Measurements from ENCODE around the gene GRM8.
"Not testable (repeated sequence)": the region's sequence is repeated elsewhere in the genome, so short reads cannot be mapped to it uniquely, and the experiment has no call there.

Gene GRM8

DNA sequence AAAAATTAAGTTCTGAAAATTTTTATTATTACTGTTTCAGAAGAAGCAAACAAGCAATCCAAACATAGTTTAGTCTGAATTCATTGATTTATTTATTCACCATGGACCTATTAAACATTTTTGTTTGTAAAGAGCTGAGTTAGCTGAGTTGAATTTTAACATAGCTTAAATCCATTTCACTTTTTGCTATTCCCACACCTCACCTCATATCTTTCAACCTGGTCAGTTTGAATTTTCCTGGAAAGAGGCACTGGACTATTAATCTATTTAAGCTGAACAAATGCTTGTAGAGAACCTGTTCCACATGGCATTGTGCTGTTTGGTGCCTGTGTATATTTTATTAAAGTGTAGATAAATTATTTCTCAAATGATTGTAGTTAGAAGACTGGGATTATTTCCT lies 344.2 kb downstream of the GRM8 start:
- DNase-seq (ENCODE audit: low spot score): not testable (repeated sequence)

DNA sequence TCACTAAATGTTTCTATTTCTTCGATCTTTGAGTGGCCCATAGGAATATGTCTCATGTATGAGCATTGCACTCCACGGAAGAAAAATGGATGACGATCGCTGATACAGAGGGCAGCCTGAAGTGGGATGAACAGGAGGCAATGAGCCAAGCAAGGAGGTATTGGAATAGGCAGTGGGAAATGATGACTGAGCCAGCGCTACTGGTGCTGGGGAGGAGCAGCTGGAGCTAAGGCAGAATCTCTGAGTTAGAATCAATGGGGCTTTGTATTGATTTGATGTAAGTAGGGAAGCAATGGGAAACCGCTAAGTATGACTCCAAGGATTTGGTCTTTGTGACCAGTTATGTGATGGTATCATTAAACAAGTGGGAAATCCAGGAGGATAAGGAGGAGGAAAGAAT lies 345.1 kb downstream of the GRM8 start:
- not testable (repeated sequence) for DNase-seq (ENCODE audit: low spot score)

DNA sequence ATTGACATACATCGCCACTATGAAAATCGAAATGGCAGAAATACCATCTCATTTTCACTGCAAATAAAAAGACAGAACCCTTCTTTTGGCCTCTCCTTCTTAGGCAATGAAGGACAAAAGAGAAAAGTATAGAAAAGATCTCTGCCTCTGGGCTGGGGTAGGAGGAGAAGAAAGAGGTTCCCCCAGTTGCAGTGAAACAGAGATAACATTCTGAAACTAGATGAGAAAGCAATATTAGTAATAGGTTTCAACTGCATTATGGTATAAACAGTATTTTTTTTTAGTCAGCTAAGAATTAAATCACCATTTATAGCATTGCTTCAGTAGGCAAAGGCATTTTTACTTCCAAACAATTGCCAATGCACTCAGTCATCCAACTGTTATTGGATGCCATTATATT lies 347.5 kb downstream of the GRM8 start:
- not testable (repeated sequence) for DNase-seq (ENCODE audit: low spot score)

DNA sequence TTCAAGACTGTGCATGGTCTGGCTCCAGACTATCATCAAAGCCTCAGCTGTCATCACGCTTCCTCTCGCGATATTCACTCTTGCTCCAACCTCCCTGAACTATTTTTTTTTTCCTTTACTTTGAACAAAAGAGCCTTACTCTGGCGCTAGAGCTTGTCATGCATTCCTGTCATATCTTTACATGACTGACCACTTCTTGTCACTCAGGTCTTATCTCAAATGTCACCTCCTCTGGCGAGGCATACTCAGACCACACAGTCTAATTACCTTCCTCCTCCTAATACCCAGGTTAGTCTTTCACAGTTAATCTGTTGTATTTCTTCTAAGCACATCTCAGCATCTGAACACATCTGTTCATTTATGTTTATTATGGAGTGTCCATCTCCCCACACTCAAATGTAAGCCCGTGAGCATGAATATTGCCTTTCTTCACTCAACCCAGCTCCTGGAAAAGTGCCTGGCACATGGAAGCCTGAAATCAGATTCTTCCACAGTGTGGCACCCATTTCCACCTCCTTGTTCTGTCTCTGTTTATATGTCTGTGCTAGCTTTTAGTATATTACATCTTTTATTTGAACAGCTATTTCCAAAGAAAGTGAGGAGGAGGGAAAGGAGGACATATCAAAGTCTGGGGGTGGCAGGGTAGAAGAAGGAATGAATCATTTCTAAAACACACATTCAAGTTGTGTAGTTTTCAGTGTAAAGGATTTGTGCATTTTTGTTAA lies 351.5 kb downstream of the GRM8 start:
- not testable (repeated sequence) for DNase-seq (ENCODE audit: low spot score)

DNA sequence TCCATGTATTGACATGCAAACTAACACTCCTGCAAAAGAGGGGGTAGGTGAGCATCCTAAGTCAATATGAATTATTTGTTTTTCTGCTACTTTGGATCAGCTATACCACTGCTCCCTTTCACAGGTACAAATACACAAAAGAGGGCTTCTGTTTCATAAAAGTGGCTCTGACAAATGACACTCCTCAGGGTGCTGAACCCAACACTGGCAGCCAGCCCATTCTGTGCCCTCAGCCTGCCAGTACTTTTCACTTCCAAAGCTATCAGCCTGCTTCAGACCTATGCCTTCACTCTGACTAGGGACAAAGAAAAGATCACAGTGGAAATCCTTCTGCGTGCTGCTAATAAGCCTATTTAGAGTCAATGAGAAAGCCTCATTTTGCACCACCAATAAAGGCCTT lies 364.8 kb downstream of the GRM8 start:
- DNase-seq (ENCODE audit: low spot score): not testable (repeated sequence)

DNA sequence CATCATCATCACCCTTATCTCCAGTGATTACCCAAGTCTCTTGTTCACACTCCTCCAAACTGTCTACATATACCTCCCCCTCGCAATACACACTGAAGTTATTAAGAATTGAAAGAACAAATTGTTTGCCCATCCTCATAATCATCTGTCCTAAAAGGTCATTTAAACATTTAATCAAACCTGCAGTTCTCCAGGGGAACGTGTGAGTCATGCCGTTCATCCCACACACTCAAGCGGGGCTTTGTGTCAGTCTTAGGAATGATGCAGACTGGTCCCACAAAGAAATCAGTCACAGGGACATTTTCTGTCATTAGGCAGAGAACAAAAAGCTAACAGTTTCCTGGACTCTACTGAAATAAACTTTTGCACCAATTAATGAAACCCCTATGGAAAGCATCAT lies 365.2 kb downstream of the GRM8 start:
- DNase-seq (ENCODE audit: low spot score): not testable (repeated sequence)

DNA sequence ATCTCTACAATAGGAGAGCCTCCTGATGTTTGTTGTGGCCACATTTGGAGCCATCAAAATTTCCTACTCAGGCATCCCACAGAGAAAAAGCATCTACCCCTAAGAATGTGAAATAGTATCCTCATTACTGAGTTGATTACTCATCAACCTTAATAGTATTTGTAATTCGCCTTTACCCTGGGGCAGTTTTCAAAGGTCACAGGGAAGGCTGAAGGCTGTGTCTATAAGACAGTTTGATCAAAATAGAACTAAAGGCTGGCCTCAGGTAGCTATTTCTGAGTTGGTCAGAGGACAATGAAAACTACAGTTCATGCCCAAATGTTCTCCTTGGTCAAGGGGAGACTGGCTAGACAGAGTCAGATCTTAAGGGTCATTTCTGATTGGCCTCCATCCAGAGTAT lies 370.0 kb downstream of the GRM8 start:
- not testable (repeated sequence) for DNase-seq (ENCODE audit: low spot score)

DNA sequence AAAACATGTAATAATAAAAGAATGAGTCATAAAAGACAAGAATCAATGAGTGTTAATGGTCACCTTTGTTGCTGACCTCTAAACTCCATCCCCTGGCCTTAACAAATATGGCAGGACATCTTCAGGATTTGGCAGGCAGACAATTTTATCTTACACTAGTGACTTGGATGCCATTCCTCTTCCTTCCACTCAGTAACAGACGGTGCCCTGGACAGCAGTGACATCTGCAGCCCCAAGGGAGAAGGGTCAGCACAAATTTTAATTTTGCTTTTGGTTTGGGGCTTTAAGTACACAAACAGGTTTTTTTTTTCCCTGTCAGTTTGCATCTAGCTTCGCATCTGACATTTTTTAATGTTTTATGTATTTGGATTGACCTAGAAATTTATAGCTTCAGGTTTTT lies 370.8 kb downstream of the GRM8 start:
- not testable (repeated sequence) for DNase-seq (ENCODE audit: low spot score)

DNA sequence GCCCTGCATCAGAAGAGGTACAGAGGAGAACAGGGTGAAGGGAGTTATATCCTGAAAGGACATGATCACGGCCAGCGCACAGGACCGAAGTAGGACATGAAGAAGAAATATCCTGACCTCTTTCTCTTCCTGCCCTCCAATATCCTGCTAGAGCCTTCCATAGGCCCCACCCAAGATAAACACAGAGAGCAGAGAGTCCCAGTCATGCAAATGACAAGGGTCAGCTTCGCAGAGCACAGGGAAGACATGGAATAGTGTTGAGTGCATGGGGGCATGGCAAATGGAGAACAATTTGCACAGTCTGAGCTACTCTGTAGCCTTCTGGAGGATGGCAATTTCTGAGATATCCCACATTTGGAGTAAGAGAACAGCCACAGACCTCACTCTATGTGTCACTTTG lies 371.4 kb downstream of the GRM8 start:
- DNase-seq (ENCODE audit: low spot score): no peak

DNA sequence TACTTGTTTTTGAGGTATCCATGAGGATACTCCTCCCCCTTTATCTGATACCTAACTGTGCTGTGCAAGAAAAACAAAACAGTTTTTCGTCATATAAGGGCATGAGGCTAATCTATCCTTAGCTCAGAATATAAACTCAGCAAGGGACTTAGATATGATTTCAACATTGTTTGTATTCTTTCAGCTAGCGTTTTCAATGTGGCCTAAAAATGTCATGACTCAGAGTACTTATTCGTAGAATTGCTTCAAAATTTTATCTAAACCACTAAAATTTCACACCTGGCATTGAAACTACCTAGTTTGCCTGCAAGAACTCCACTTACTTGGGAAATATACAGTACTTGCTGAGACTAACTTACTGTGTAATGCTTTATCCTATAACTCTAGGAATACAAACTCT lies 376.2 kb downstream of the GRM8 start:
- DNase-seq (ENCODE audit: low spot score): not testable (repeated sequence)

DNA sequence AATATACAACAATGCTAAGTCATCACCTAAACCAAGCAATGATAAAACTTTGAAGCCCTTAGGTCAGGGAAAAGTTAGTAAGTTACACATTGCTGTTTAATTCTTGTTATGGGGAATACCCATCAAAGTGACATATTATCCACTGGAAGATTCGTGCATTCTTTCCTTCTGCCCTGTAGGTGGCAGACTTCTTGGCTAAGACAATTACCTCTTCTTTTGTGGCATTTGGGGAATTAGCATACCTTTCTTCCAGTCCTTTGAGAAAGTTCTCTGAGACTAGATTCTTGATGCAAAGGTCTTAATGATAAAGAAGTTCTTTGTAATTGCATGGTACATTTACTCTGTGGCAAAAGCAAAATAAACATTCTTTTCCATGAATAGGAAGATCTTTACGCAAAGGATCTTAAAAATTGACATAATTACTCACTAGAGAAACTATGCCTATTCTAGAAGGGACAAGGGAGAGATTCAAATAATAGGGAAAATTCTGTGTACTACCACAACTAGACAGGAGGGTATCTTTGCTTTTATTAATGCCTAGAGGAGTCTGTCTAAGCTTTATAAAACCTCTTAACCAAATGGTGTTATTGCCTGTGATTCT lies 395.9 kb downstream of the GRM8 start:
- no peak for DNase-seq (ENCODE audit: low spot score)

DNA sequence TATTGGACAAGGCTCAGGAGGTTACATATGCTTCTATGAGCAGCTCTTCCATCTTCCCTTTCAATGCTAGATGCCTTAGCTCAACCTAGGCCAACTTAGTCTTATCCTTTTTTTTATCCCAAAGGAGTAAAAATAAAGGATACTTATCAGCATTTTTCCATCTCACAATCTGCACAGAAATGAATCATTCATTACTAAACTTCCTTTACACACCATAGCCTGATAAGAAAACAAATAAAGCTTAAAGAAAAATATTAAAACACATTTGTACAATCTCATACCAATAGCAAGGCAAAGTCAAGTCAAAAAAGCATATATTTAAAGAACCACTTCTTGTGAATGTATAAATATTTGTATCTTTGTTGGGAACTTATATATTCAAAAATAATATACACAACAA lies 407.4 kb downstream of the GRM8 start:
- DNase-seq (ENCODE audit: low spot score): no peak

DNA sequence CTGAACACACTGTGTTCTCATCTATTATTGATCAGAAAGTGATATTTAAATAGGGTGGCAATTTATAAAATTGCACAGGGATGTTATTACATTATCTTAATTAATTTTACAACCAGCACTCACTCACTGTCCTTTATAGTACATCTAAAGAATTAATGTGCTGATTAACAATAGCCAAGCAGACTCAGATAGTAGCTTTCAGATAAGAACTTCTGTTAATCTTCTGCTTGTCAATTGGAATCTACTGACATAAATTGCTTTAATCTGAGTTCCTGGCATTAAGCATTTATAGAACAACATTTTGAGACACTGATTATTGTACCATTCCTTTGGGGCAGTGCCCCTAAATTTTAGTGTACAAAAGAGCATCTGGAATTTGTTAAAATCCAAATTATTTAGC lies 408.9 kb downstream of the GRM8 start:
- DNase-seq (ENCODE audit: low spot score): no peak

DNA sequence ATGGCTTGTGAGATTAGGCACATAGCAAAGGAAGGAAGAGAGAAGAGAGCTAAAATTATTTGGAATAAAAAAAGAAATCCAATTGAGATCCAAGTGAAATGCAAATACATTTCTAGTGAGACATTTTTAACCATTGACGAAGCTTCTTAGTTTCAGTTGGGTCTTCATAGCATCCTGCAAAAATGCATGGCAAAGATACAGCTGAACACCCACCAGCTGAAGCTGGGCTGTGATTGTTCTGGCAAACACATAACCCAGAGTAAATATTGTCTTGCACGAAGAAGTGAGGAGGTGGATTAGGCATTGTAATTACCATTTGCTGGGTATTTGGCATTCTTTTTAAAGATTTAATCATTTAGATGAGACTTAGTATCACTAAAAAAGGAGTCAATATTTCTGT lies 409.4 kb downstream of the GRM8 start:
- DNase-seq (ENCODE audit: low spot score): no peak

DNA sequence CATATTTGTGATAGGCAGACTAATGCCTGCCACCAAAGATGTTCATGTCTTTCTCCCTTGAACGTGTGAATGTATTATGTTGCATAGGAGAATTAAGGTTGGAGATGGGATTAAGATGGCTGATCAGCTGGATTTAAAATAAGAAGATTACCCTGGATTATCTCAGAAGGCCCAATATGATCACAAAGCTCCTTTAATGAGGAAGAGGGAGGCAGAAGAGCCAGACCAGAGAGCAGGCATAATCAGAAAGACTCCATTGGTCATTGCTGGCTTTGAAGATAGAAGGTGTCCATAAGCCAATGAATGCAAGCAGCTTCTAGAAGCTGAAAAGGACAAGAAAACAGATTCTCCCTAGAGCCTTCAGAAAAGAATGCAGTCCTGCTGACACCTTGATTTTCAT lies 410.3 kb downstream of the GRM8 start:
- no peak for DNase-seq (ENCODE audit: low spot score)

DNA sequence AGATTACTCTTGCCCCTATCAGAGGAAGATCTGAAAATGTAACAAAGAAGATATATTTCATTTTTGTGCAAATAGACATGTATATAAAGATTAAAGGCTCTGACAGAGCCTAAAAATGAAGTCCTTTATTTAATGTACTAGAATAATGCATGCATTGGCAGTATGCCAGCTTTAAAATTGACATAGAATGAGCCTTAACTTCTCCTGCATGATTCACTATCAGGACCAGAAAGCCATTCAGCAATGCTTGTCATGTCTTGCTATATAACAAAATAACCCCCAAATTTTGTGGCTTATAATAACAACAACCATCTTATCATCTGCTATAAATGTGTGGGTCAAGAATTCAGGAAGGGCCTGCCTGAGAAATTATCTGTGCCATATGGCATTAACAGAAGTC lies 411.9 kb downstream of the GRM8 start:
- DNase-seq (ENCODE audit: low spot score): no peak

DNA sequence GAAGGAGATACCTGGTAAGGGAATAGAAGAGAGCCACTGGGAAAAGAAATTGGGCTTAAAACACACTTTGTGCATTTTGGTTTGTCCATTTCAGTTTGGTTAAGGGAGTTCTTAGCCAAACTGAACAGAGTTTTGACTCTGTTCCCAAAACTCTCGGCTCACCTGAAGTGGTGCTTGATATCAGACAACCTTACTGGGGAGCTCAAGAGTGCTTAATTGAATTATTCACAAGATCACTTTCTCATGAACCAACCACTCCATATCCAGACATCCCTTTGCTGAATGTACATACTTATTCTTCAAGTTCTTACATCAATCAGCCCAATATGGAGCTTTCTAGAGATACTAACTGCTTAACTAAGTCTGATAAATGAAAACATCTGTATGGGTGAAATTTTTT lies 413.1 kb downstream of the GRM8 start:
- DNase-seq (ENCODE audit: low spot score): no peak

DNA sequence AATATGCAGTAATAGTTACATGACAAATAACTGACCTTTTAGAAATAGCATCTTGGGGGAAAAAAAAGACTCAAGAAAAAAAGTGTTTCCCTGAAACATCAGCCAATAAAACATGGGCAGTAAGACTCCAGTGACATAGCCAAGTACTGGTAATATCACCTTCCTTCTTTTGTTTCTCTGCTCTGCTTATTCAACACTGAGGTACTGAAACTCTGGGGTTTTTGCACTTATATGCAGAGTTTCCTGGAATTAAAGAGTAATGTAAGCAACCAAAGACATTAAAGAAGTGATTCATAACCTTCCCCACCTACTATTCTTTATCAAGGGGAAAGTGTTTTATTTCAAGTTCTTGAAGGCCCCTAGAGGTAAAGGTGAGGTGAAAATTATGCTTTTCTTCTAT lies 414.5 kb downstream of the GRM8 start:
- DNase-seq (ENCODE audit: low spot score): no peak

DNA sequence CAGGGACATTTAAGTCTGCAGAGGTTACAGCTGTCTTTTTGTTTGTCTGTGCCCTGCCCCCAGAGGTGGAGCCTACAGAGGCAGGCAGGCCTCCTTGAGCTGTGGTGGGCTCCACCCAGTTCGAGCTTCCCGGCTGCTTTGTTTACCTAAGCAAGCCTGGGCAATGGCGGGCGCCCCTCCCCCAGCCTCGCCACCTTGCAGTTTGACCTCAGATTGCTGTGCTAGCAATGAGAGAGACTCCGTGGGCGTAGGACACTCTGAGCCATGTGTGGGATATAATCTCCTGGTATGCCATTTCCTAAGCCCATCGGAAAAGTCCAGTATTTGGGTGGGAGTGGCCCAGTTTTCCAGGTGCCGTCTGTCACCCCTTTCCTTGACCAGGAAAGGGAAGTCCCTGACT lies 421.5 kb downstream of the GRM8 start:
- DNase-seq (ENCODE audit: low spot score): not testable (repeated sequence)

DNA sequence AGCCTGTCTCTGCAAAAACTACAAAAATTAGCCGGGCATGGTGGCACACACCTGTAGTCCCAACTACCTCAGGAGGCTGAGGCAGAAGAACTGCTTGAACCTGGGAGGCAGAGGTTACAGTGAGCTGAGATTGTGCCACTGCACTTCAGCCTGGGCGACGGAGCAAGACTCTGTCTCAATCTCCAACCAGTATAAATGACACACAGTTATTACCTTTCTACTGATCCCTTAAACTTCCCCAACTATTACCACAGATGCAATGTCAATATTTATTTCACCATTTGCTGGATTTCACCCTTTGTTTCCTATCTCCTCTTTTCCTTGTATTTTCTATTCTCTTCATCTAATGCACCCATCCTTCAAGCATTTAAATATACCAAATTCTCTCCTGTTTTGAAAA lies 431.8 kb downstream of the GRM8 start:
- DNase-seq (ENCODE audit: low spot score): no peak

DNA sequence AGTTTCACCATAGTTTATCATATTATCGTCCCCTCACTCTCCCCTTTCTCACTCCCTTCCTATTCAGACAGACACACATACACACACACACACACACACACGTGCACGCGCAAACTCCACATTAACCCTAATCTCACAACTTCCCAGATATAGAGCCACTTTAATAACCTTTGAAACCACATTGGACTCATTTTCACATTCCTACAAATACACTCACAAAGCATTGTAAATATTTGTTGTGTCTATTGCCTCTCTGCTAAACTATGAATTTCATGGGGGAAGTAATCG lies 433.6 kb downstream of the GRM8 start:
- DNase-seq (ENCODE audit: low spot score): no peak

DNA sequence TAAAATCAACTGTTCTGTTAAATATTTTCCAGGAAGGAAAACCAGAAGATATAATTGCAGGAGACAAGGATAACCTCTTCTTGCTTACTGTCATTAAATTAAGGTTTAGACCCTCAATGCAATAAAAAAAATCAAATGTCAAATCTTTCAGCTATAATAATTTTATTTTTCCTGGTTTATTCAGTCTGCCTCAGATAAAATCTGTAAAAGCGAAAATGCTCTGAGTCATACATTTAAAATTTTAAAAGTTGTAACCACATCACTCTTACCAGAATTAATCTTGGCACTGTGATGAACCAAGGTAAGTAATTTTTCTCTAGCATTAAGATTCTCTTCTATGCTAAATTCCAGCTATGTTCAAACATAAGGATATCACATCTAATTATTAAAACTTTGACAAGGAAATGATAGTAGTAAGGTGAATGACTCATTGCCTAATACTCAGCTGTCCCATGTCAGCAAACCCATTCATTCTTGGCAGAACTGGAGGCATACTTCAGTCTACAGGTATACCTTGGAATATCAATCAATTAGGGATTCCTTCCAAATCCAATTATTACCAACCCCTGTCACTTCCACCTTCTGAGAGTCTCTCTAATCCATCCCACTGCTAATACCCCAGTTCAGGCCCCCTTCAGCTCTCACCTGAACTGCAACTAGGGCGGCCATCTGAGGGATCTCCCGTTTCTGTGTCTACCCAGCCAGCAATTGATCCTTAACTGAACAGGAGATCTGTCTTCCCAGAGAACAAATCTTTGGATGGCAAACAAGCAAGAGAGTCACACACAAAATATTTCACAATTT lies 434.1 kb downstream of the GRM8 start:
- DNase-seq (ENCODE audit: low spot score): no peak

DNA sequence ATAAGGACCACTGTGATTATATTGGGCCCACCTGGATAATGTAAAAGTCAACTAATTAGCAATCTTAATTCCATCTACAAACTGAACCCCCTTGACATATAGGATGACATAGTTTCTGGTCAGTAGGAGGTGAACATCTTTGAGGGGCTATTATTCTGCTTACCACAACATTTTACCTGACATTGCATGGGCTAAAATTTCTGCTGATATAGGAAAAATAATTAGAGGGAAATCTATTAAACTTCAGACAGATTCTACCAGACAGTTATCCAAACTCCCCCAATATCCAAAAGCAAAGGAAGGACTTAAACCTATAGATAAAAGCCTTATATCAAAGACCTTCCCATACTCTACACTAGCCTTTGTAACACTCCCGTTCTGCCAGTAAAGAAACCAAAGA lies 443.6 kb downstream of the GRM8 start:
- no peak for DNase-seq (ENCODE audit: low spot score)

DNA sequence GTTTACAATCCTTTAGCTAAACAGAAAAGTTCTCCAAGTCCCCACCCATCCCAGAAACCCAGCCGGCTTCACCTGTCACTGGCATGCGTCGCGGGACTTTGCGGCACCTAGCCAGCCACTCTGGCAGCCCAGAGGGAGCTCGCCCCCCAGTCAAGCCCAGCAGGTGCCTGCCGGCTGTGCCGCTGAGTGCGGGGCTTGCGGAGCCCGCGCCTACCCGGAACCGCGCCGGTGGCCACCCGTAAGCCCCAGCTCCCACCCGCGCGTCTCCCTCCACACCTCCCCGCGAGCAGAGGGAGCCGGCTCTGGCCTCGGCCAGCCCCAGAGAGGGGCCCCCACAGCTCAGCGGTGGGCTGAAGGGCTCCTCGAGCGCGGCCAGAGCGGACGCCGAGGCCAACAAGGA lies 446.1 kb downstream of the GRM8 start:
- DNase-seq (ENCODE audit: low spot score): no peak
